ENCODE data around the gene UBR3. TPM values are rescaled to one million over a fixed set of nuclear protein-coding genes. Genes with fewer than 3 reads are reported as not detected.

Gene UBR3
- polyA plus RNA-seq, 4 donors, result 8.1 to 21.6 (median 10.1) TPM

GRCh38 chr2:170029551-170029950 is 202.3 kb downstream of the UBR3 start:
- H3K36me3 ChIP-seq (ENCODE audit: control insufficient read depth in 3 of 3, insufficient read depth in 2 of 3, low read depth in 1 of 3, low read length in 3 of 3), result peaks cover 0 to 4% (median 0%) of the 10 kb centered on the region in 3 donors
- H3K4me1 ChIP-seq (ENCODE audit: control insufficient read depth in 3 of 3, insufficient read depth in 2 of 3, low read depth in 1 of 3, low read length in 2 of 3), result no peaks in the 10 kb centered on the region
- DNase-seq (no peak), FAIRE-seq (no peak)
- H3K27me3 ChIP-seq (ENCODE audit: control insufficient read depth in 3 of 3, insufficient read depth in 3 of 3, low read length in 3 of 3), result no peaks in the 10 kb centered on the region
- H3K27ac ChIP-seq (ENCODE audit: low read depth in 1 of 3, low read length in 2 of 3), result no peak overlapping the region
- H3K4me3 ChIP-seq (ENCODE audit: low read depth in 1 of 3, low read length in 3 of 3), result no peak overlapping the region
- H3K9me3 ChIP-seq (ENCODE audit: control insufficient read depth in 2 of 2, insufficient read depth in 1 of 2, low read depth in 1 of 2, low read length in 1 of 2), result peaks cover 0 to 4% of the 10 kb centered on the region in 2 donors

- no peaks in the 10 kb centered on the region for H3K27me3 ChIP-seq (ENCODE audit: control insufficient read depth in 3 of 3, insufficient read depth in 3 of 3, low read length in 3 of 3)
- WGBS, 3 donors, result 91 to 94% (median 93%) methylated on average over 2 of the region's 2 CpGs
- no peak overlapping the region for H3K27ac ChIP-seq (ENCODE audit: low read depth in 1 of 3, low read length in 2 of 3)
Measured at GRCh38 chr2:170030040-170030439, 202.8 kb downstream of the UBR3 start.

GRCh38 chr2:170031288-170031687 is 204.0 kb downstream of the UBR3 start:
- Histone ChIP-seq H3K4me1 (ENCODE audit: control insufficient read depth in 3 of 3, insufficient read depth in 2 of 3, low read depth in 1 of 3, low read length in 2 of 3) (no peaks in the 10 kb centered on the region), H3K9me3 (ENCODE audit: control insufficient read depth in 2 of 2, insufficient read depth in 1 of 2, low read depth in 1 of 2, low read length in 1 of 2) (peaks cover 0 to 4% of the 10 kb centered on the region in 2 donors), H3K4me3 (ENCODE audit: low read depth in 1 of 3, low read length in 3 of 3) (no peak overlapping the region), H3K27ac (ENCODE audit: low read depth in 1 of 3, low read length in 2 of 3) (no peak overlapping the region), H3K27me3 (ENCODE audit: control insufficient read depth in 3 of 3, insufficient read depth in 3 of 3, low read length in 3 of 3) (no peaks in the 10 kb centered on the region), H3K36me3 (ENCODE audit: control insufficient read depth in 3 of 3, insufficient read depth in 2 of 3, low read depth in 1 of 3, low read length in 3 of 3) (peaks cover 0 to 4% (median 0%) of the 10 kb centered on the region in 3 donors)
- DNase-seq (no peak), FAIRE-seq (no peak)
- 97 to 100% (median 98%) methylated on average over 1 of the region's 1 CpG for whole genome bisulfite sequencing, 3 donors

More at GRCh38 chr2:170030040-170030439, 202.8 kb downstream of the UBR3 start:
- peaks cover 0 to 4% of the 10 kb centered on the region in 2 donors for H3K9me3 ChIP-seq (ENCODE audit: control insufficient read depth in 2 of 2, insufficient read depth in 1 of 2, low read depth in 1 of 2, low read length in 1 of 2)
- H3K4me1 ChIP-seq (ENCODE audit: control insufficient read depth in 3 of 3, insufficient read depth in 2 of 3, low read depth in 1 of 3, low read length in 2 of 3), result no peaks in the 10 kb centered on the region
- H3K4me3 ChIP-seq (ENCODE audit: low read depth in 1 of 3, low read length in 3 of 3), result no peak overlapping the region
- H3K36me3 ChIP-seq (ENCODE audit: control insufficient read depth in 3 of 3, insufficient read depth in 2 of 3, low read depth in 1 of 3, low read length in 3 of 3), result peaks cover 0 to 4% (median 0%) of the 10 kb centered on the region in 3 donors
- FAIRE-seq (no peak), DNase-seq (no peak)

GRCh38 chr2:170034596-170034995 is 207.3 kb downstream of the UBR3 start:
- 72 to 74% (median 73%) methylated on average over 4 of the region's 4 CpGs for WGBS, 3 donors
- peaks cover 0 to 4% of the 10 kb centered on the region in 2 donors for H3K9me3 ChIP-seq (ENCODE audit: control insufficient read depth in 2 of 2, insufficient read depth in 1 of 2, low read depth in 1 of 2, low read length in 1 of 2)
- no peak overlapping the region for H3K4me3 ChIP-seq (ENCODE audit: low read depth in 1 of 3, low read length in 3 of 3)
- H3K36me3 ChIP-seq (ENCODE audit: control insufficient read depth in 3 of 3, insufficient read depth in 2 of 3, low read depth in 1 of 3, low read length in 3 of 3), result peaks cover 0 to 4% (median 0%) of the 10 kb centered on the region in 3 donors
- no peaks in the 10 kb centered on the region for H3K27me3 ChIP-seq (ENCODE audit: control insufficient read depth in 3 of 3, insufficient read depth in 3 of 3, low read length in 3 of 3)
- DNase-seq (no peak), FAIRE-seq (no peak)
- H3K27ac ChIP-seq (ENCODE audit: low read depth in 1 of 3, low read length in 2 of 3), result no peak overlapping the region
- no peaks in the 10 kb centered on the region for H3K4me1 ChIP-seq (ENCODE audit: control insufficient read depth in 3 of 3, insufficient read depth in 2 of 3, low read depth in 1 of 3, low read length in 2 of 3)

GRCh38 chr2:170038734-170039133 is 211.5 kb downstream of the UBR3 start:
- no peak overlapping the region for H3K4me3 ChIP-seq (ENCODE audit: low read depth in 1 of 3, low read length in 3 of 3)
- WGBS, 3 donors, result 96 to 98% (median 97%) methylated on average over 4 of the region's 4 CpGs
- H3K27me3 ChIP-seq (ENCODE audit: control insufficient read depth in 3 of 3, insufficient read depth in 3 of 3, low read length in 3 of 3), result no peaks in the 10 kb centered on the region
- no peaks in the 10 kb centered on the region for H3K4me1 ChIP-seq (ENCODE audit: control insufficient read depth in 3 of 3, insufficient read depth in 2 of 3, low read depth in 1 of 3, low read length in 2 of 3)
- peaks cover 0 to 3% (median 2%) of the 10 kb centered on the region in 3 donors for H3K36me3 ChIP-seq (ENCODE audit: control insufficient read depth in 3 of 3, insufficient read depth in 2 of 3, low read depth in 1 of 3, low read length in 3 of 3)
- FAIRE-seq (no peak), DNase-seq (no peak)
- no peaks in the 10 kb centered on the region for H3K9me3 ChIP-seq (ENCODE audit: control insufficient read depth in 2 of 2, insufficient read depth in 1 of 2, low read depth in 1 of 2, low read length in 1 of 2)
- H3K27ac ChIP-seq (ENCODE audit: low read depth in 1 of 3, low read length in 2 of 3), result no peak overlapping the region

GRCh38 chr2:170039401-170040172 is 212.3 kb downstream of the UBR3 start:
- no peak for FAIRE-seq
- 58 to 77% (median 67%) methylated on average over 2 of the region's 2 CpGs for WGBS, 3 donors
- H3K4me3 ChIP-seq (ENCODE audit: low read depth in 1 of 3, low read length in 3 of 3), result no peak overlapping the region
- H3K9me3 ChIP-seq (ENCODE audit: control insufficient read depth in 2 of 2, insufficient read depth in 1 of 2, low read depth in 1 of 2, low read length in 1 of 2), result no peaks in the 10 kb centered on the region
- H3K27me3 ChIP-seq (ENCODE audit: control insufficient read depth in 3 of 3, insufficient read depth in 3 of 3, low read length in 3 of 3), result no peaks in the 10 kb centered on the region
- no peak overlapping the region for H3K27ac ChIP-seq (ENCODE audit: low read depth in 1 of 3, low read length in 2 of 3)
- H3K36me3 ChIP-seq (ENCODE audit: control insufficient read depth in 3 of 3, insufficient read depth in 2 of 3, low read depth in 1 of 3, low read length in 3 of 3), result peaks cover 0 to 3% (median 2%) of the 10 kb centered on the region in 3 donors
- H3K4me1 ChIP-seq (ENCODE audit: control insufficient read depth in 3 of 3, insufficient read depth in 2 of 3, low read depth in 1 of 3, low read length in 2 of 3), result no peaks in the 10 kb centered on the region
- DNase-seq, result no peak

GRCh38 chr2:170044751-170045478 is 217.7 kb downstream of the UBR3 start:
- no peak overlapping the region for H3K4me3 ChIP-seq (ENCODE audit: low read depth in 1 of 3, low read length in 3 of 3)
- DNase-seq, result no peak
- H3K9me3 ChIP-seq (ENCODE audit: control insufficient read depth in 2 of 2, insufficient read depth in 1 of 2, low read depth in 1 of 2, low read length in 1 of 2), result no peaks in the 10 kb centered on the region
- no peaks in the 10 kb centered on the region for H3K27me3 ChIP-seq (ENCODE audit: control insufficient read depth in 3 of 3, insufficient read depth in 3 of 3, low read length in 3 of 3)
- no peak overlapping the region for H3K27ac ChIP-seq (ENCODE audit: low read depth in 1 of 3, low read length in 2 of 3)
- peaks cover 0 to 3% (median 3%) of the 10 kb centered on the region in 3 donors for H3K36me3 ChIP-seq (ENCODE audit: control insufficient read depth in 3 of 3, insufficient read depth in 2 of 3, low read depth in 1 of 3, low read length in 3 of 3)
- no peak for FAIRE-seq
- no peaks in the 10 kb centered on the region for H3K4me1 ChIP-seq (ENCODE audit: control insufficient read depth in 3 of 3, insufficient read depth in 2 of 3, low read depth in 1 of 3, low read length in 2 of 3)
- 84 to 88% (median 87%) methylated on average over 3 of the region's 3 CpGs for WGBS, 3 donors

- Histone ChIP-seq H3K36me3 (ENCODE audit: control insufficient read depth in 3 of 3, insufficient read depth in 2 of 3, low read depth in 1 of 3, low read length in 3 of 3) (peaks cover 0 to 3% (median 2%) of the 10 kb centered on the region in 3 donors), H3K4me3 (ENCODE audit: low read depth in 1 of 3, low read length in 3 of 3) (no peak overlapping the region), H3K27ac (ENCODE audit: low read depth in 1 of 3, low read length in 2 of 3) (no peak overlapping the region), H3K27me3 (ENCODE audit: control insufficient read depth in 3 of 3, insufficient read depth in 3 of 3, low read length in 3 of 3) (no peaks in the 10 kb centered on the region), H3K9me3 (ENCODE audit: control insufficient read depth in 2 of 2, insufficient read depth in 1 of 2, low read depth in 1 of 2, low read length in 1 of 2) (no peaks in the 10 kb centered on the region), H3K4me1 (ENCODE audit: control insufficient read depth in 3 of 3, insufficient read depth in 2 of 3, low read depth in 1 of 3, low read length in 2 of 3) (no peaks in the 10 kb centered on the region)
- DNase-seq (no peak), FAIRE-seq (no peak)
- WGBS, 3 donors, result 94 to 98% (median 96%) methylated on average over 3 of the region's 3 CpGs
Measured at GRCh38 chr2:170047331-170048065, 220.2 kb downstream of the UBR3 start.
